ENCODE measurements around the gene SCUBE2. TPM values are rescaled to one million over a fixed set of nuclear protein-coding genes. Genes with fewer than 3 reads are reported as not detected.

SCUBE2 gene
- polyA plus RNA-seq, 1 of the 3 experiments (the other 2 are of a cell fraction): 0.76 TPM

GRCh38 chr11:9015677-9016076 is 75.7 kb downstream of the SCUBE2 start:
- H3K9me3 ChIP-seq: no peaks in the 10 kb centered on the region
- TF ChIP-seq TEAD4 (IDR thresholded peaks at IDR 0.05; ENCODE audit: borderline replicate concordance, insufficient read depth): no peak
- no peak for TF ChIP-seq MXI1 (IDR thresholded peaks at IDR 0.05; ENCODE audit: low read depth, low read length)
- TF ChIP-seq, protein P1, sequence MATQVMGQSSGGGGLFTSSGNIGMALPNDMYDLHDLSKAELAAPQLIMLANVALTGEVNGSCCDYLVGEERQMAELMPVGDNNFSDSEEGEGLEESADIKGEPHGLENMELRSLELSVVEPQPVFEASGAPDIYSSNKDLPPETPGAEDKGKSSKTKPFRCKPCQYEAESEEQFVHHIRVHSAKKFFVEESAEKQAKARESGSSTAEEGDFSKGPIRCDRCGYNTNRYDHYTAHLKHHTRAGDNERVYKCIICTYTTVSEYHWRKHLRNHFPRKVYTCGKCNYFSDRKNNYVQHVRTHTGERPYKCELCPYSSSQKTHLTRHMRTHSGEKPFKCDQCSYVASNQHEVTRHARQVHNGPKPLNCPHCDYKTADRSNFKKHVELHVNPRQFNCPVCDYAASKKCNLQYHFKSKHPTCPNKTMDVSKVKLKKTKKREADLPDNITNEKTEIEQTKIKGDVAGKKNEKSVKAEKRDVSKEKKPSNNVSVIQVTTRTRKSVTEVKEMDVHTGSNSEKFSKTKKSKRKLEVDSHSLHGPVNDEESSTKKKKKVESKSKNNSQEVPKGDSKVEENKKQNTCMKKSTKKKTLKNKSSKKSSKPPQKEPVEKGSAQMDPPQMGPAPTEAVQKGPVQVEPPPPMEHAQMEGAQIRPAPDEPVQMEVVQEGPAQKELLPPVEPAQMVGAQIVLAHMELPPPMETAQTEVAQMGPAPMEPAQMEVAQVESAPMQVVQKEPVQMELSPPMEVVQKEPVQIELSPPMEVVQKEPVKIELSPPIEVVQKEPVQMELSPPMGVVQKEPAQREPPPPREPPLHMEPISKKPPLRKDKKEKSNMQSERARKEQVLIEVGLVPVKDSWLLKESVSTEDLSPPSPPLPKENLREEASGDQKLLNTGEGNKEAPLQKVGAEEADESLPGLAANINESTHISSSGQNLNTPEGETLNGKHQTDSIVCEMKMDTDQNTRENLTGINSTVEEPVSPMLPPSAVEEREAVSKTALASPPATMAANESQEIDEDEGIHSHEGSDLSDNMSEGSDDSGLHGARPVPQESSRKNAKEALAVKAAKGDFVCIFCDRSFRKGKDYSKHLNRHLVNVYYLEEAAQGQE (IDR thresholded peaks at IDR 0.05; ENCODE audit: low read depth, low read length): no peak
- no peak for TF ChIP-seq POLR2AphosphoS5 (IDR thresholded peaks at IDR 0.05; ENCODE audit: low read depth, low read length)
- TF ChIP-seq USF2 (IDR thresholded peaks at IDR 0.05; ENCODE audit: borderline replicate concordance, low read depth, low read length): no peak
- TF ChIP-seq SIN3A (IDR thresholded peaks at IDR 0.05; ENCODE audit: borderline replicate concordance, low read depth, low read length): no peak
- TF ChIP-seq IRF3 (IDR thresholded peaks at IDR 0.05; ENCODE audit: low read depth, low read length): no peak
- no peak for TF ChIP-seq FOXM1 (IDR thresholded peaks at IDR 0.05; ENCODE audit: low read depth)
- no peak for TF ChIP-seq MEF2A (IDR thresholded peaks at IDR 0.05; ENCODE audit: borderline replicate concordance, low read depth)
- no peak for TF ChIP-seq RCOR1 (IDR thresholded peaks at IDR 0.05; ENCODE audit: low read length)
- TF ChIP-seq RAD21 (IDR thresholded peaks at IDR 0.05; ENCODE audit: low read length): peak; percentile 79
- TF ChIP-seq, protein P2, sequence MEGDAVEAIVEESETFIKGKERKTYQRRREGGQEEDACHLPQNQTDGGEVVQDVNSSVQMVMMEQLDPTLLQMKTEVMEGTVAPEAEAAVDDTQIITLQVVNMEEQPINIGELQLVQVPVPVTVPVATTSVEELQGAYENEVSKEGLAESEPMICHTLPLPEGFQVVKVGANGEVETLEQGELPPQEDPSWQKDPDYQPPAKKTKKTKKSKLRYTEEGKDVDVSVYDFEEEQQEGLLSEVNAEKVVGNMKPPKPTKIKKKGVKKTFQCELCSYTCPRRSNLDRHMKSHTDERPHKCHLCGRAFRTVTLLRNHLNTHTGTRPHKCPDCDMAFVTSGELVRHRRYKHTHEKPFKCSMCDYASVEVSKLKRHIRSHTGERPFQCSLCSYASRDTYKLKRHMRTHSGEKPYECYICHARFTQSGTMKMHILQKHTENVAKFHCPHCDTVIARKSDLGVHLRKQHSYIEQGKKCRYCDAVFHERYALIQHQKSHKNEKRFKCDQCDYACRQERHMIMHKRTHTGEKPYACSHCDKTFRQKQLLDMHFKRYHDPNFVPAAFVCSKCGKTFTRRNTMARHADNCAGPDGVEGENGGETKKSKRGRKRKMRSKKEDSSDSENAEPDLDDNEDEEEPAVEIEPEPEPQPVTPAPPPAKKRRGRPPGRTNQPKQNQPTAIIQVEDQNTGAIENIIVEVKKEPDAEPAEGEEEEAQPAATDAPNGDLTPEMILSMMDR (IDR thresholded peaks at IDR 0.05): peak; percentile 75
- TF ChIP-seq RFX5 (IDR thresholded peaks at IDR 0.05; ENCODE audit: low read length): no peak
- no peak for TF ChIP-seq FOXJ3 (CRISPR knock-in tag; IDR thresholded peaks at IDR 0.05)
- no peak for TF ChIP-seq GATA2 (CRISPR knock-in tag; IDR thresholded peaks at IDR 0.05)
- TF ChIP-seq SMC3 (IDR thresholded peaks at IDR 0.05; ENCODE audit: low read depth, low read length): peak; percentile 88
- TF ChIP-seq ZBTB33 (IDR thresholded peaks at IDR 0.05; ENCODE audit: borderline replicate concordance, low read depth): no peak
- no peaks in the 10 kb centered on the region for H3K9me2 ChIP-seq
- no peak overlapping the region for H3K4me2 ChIP-seq
- no peaks in the 10 kb centered on the region for H3K79me2 ChIP-seq (ENCODE audit: insufficient read depth)
- no peaks in the 10 kb centered on the region for H3K27me3 ChIP-seq (ENCODE audit: insufficient read depth)
- peak; percentile 76 for DNase-seq
- ChIA-PET POLR2A (interaction anchor here (1.1 to 1.6 kb wide), 2 partner anchors 122 to 445 kb away, joined by 3 to 7 read pairs; partner anchors contain the start of gene ZNF143), CTCF (interaction anchor here (0.6 to 10.4 kb wide), 44 partner anchors 9 to 491 kb away, joined by 3 to 205 read pairs (median 6); partner anchors contain the start of gene SCUBE2)
- no peak overlapping the region for H3K9ac ChIP-seq
- H3K36me3 ChIP-seq (replicated peaks in 1 of 2; ENCODE audit: control insufficient read depth in 1 of 2, insufficient read depth in 2 of 2, low read length in 1 of 2): no peaks in the 10 kb centered on the region
- no peak overlapping the region for H3K27ac ChIP-seq (ENCODE audit: low read depth in 2 of 2, low read length in 1 of 2)
- no peak overlapping the region; a peak in 1 of 4 replicates for H3K4me3 ChIP-seq (ENCODE audit: low read depth in 2 of 2, low read length in 1 of 2)
- H3K4me1 ChIP-seq (ENCODE audit: control insufficient read depth in 1 of 2, insufficient read depth in 2 of 2, low read depth in 1 of 2, low read length in 1 of 2): peaks cover 0 to 2% of the 10 kb centered on the region in 2 experiments; a peak in 2 of 4 replicates
- WGBS (ENCODE audit: low lambda C conversion rate): 10% methylated on average over 4 of the region's 4 CpGs
- H4K20me1 ChIP-seq (ENCODE audit: insufficient read depth): no peaks in the 10 kb centered on the region
- H3F3A ChIP-seq (replicated peaks; ENCODE audit: insufficient read depth): no peaks in the 10 kb centered on the region
- no peak overlapping the region for H2AFZ ChIP-seq (ENCODE audit: low read depth)

Measured in SK-N-SH (cell line).